ENCODE data around the gene FAM184A.

DNA sequence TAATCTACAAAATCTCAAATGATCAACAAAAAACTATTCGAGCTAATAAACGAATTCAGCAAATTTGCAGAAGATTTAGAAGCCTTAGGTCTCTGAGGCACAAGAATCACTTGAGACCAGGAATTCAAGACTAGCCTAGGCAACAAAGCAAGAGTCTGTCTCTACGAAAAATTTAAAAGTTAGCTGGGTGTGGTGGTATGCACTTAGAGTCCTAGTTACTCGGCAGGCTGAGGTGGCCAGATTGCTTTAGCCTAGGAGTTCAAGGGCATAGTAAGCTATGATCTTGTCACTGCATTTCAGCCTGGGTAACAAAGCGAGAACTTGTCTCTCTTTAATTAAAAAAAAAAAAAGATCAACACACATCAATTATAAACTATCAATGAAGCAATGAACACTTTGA, 34.2 kb downstream of the FAM184A start:
- TF ChIP-seq, protein P1, sequence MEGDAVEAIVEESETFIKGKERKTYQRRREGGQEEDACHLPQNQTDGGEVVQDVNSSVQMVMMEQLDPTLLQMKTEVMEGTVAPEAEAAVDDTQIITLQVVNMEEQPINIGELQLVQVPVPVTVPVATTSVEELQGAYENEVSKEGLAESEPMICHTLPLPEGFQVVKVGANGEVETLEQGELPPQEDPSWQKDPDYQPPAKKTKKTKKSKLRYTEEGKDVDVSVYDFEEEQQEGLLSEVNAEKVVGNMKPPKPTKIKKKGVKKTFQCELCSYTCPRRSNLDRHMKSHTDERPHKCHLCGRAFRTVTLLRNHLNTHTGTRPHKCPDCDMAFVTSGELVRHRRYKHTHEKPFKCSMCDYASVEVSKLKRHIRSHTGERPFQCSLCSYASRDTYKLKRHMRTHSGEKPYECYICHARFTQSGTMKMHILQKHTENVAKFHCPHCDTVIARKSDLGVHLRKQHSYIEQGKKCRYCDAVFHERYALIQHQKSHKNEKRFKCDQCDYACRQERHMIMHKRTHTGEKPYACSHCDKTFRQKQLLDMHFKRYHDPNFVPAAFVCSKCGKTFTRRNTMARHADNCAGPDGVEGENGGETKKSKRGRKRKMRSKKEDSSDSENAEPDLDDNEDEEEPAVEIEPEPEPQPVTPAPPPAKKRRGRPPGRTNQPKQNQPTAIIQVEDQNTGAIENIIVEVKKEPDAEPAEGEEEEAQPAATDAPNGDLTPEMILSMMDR (IDR thresholded peaks at IDR 0.05; ENCODE audit: control extremely low read depth in 1 of 3, insufficient read depth in 1 of 3, low read depth in 1 of 3, low read length in 3 of 3) = no peak
- no peak for TF ChIP-seq SP4 (IDR thresholded peaks at IDR 0.05; ENCODE audit: low read length)
- no peak for TF ChIP-seq ATF3 (IDR thresholded peaks at IDR 0.05; ENCODE audit: insufficient read depth, low read depth, low read length)
- no peak for TF ChIP-seq EZH2 (IDR thresholded peaks at IDR 0.05; ENCODE audit: low read depth, low read length, severe bottlenecking)
- no peak for TF ChIP-seq GABPA (IDR thresholded peaks at IDR 0.05; ENCODE audit: borderline replicate concordance, insufficient read depth, low read length)
